ENCODE results near the gene COMMD1.

The COMMD1 gene

DNA sequence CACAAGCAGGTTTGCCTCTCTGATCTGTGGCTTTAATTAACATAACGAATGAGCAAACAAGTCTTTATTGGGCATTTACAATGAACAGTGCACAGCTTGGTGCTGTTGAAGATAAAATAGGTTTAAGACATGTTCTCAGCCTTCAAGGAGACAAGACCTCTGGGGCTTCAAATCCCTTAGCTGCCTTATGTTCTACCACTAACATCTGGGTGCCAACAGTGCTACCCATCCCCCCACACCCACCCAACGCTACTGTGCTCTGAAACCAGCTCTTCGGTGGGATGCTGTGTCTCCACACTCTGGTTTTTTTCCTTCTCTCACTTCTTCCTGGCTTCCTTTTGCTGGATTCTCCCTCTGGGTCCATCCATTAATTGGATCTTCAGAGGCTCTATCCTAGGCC is 276.4 kb downstream of the COMMD1 start:
- no peak for DNase-seq (ENCODE audit: low read depth)

DNA sequence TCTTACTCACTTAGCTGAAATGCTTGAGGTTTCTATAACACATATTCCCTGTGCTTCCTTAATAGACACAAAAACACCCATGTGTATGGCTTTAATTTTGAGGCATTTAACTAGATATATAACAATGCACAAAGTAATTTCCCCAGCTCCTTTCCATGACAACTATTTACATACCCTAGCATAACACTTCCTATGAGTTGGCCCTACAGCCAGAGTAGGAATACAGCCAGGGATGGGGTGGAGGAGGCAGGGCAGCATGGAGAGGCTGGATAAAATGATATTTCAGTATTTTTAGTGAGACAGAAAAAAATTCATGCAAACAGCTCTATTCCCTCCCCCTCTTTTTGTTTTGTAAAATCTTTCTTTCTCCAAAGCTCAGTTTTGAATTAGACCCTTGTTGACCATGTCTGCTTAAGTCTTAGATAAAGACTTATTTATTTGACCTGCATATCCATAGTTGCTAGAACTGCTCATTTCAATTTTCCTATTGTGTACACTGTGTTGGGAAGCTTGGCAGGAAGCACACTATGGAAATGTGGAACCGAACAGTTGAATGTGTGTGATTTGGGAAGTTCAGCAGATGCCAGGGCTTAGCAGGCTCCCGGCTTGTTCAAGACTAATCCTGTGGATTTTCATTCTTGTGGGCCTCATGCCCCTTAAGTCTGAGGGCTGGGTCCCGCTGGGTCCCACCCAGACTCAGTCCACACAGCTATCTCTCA is 279.2 kb downstream of the COMMD1 start:
- DNase-seq (ENCODE audit: low read depth) = no peak
